ENCODE data around the gene PPM1F.

PPM1F gene

DNA sequence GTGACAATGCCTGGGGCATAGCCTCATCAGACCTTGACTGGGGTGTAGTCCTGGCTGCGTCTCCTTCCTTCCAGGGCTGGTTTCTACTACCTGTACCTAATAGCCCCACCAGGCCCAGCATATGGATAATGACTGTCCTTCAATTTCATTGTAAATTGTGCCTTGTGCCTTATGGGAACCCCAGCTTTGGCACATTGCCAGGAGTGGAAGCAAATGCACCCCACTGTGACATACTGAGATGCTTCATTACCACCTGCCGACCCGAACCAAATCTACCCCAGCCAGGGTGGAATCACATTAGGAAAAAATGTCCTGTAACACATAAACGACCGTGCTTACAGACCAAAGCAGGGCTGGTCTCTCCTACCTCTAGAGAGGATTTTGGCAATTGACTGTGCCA is 22.6 kb upstream of the PPM1F start:
- no peak for DNase-seq (ENCODE audit: low spot score)

DNA sequence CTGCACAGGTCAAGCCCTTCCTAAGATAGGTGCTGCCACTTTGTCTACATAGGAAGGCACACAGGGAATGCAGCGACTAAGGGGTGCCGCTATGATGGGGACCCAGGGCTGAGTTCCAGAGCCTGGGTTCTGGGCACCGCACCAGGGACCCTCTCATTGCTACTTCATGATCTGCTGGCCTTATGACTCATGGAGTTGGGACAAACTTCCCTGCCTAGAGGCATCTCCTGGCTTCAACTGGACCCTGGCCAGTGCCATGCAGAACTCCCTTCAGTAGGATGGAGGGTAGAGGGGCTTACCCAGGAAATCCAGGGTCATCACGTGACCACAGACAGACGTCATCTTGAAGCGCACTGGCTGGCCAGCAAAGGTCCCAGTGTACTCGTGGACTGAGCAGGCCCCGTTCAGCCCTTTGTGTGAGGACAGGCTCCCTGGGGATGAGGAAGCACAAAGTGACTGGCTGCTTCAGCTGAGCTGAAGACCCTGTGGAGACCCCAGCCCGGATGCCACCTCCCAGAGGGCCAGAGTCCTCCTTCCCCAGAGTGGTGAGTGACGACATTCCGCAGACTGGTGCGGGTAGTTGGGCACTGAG is 21.5 kb upstream of the PPM1F start:
- no peak for DNase-seq (ENCODE audit: low spot score)

- DNase-seq (ENCODE audit: low spot score): no peak
Measured at GRCh38 chr22:21972806-21973205, 20.2 kb upstream of the PPM1F start.

DNA sequence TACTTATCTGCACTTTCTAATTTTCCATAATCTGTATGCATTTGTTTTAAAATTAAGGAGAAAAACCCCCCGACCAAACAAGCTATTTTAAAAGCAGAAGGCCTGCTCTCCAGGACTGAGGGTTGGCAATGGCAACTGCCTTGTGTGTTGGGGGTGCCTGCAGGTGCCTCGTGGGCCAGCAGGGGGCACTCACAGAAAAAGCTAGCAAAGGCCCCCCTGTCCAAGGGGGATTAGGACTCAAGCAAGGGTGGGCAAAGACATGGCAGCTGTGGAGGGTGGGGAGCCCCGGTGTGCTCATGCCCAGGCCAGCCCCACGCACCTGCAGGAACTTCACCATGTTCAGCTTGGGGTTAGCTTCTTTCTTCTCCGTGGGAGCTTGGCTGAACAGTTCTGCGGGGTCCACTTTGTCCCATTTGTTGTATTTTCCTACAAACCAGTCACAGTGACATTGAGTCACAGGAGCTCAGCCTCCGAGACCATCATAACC is 19.7 kb upstream of the PPM1F start:
- DNase-seq (ENCODE audit: low spot score): peak; percentile 25

DNA sequence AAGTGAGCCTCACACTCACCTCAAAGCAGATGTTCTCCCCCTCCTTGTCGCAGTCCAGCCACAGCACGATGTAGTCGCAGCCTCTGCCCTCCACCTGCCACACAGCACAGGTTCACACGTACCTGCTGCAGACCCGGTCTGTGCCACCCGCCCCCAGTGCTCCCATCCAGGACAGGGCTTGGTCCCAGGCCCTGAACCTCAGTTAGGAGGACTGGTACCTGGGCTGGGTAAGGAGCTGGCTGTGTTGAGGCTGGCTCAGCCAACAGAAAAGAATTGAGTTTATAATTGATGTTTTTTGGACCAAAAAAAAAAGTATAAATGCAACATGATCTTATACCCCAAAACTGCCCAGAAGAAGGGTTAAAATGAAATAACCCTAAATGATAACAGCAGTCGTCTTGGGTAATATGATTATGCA is 19.2 kb upstream of the PPM1F start:
- DNase-seq (ENCODE audit: low spot score): no peak

- DNase-seq (ENCODE audit: low spot score): no peak
Measured at GRCh38 chr22:21970800-21971617, 18.4 kb upstream of the PPM1F start.

GRCh38 chr22:21970037-21970799 is 17.6 kb upstream of the PPM1F start:
- DNase-seq (ENCODE audit: low spot score): no peak

- no peak for DNase-seq (ENCODE audit: low spot score)
Measured at GRCh38 chr22:21968452-21969129, 15.9 kb upstream of the PPM1F start.

DNA sequence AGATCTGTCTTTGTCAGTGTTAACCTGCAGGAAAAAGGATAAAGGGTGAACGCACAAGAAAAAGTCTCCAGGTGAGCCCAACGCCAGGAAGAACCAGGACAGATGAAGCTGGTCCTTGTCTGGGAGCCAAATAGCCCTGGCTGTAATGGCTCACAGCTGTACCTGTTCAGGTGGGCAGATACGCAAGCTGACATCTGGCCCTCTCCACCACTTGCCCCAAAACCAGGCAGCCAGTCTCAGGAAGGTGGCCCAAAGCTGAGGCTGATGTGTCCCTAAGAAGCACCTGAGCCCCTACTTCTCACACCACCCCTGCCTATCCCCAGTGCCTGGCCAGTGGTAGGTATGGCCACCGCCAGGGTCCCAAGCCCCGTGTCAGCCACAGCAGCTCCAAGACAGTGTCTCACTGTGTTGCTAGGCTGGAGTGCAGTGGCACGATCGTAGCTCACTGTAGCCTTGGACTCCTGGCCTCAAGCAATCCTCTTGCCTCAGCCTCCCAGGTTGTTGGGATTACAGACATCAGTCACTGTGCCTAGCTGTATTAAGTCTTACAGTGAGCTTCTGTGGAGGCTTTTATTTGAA is 15.1 kb upstream of the PPM1F start:
- no peak for DNase-seq (ENCODE audit: low spot score)

GRCh38 chr22:21966643-21967516 is 14.2 kb upstream of the PPM1F start:
- no peak for DNase-seq (ENCODE audit: low spot score)

GRCh38 chr22:21965762-21966288 is 13.2 kb upstream of the PPM1F start:
- no peak for DNase-seq (ENCODE audit: low spot score)

DNA sequence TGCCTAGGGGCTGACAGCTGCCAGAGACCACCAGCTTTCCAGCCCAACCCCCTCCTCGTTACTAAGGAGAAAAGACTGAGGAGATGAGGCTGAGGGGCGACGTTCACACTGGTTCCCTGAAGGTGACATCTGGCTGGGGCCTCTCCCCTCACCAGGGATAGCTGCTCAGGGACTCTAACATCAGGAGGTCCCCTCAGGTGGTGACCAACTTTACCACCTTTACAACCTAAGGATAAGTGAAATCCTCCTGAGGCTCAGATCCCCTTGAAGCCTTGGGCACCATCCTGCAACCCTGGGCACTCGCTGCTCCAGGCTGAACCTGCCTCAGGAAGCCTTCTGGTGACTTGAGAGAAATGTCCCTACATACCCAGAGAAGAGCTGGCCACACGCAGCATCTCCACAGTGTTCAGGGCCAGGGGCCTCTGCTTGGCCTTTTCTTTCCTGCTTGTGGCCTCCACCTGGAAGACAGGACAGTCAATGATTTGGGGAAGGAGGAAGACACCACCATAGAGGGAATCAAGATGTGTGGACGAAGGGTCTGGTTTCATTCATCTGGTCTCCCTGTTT is 12.4 kb upstream of the PPM1F start:
- DNase-seq (ENCODE audit: low spot score): no peak

- DNase-seq (ENCODE audit: low spot score): no peak
Measured at GRCh38 chr22:21964234-21964633, 11.6 kb upstream of the PPM1F start.

- no peak for DNase-seq (ENCODE audit: low spot score)
Measured at GRCh38 chr22:21963790-21964211, 11.2 kb upstream of the PPM1F start.

GRCh38 chr22:21963286-21963685 is 10.6 kb upstream of the PPM1F start:
- DNase-seq (ENCODE audit: low spot score): no peak

DNA sequence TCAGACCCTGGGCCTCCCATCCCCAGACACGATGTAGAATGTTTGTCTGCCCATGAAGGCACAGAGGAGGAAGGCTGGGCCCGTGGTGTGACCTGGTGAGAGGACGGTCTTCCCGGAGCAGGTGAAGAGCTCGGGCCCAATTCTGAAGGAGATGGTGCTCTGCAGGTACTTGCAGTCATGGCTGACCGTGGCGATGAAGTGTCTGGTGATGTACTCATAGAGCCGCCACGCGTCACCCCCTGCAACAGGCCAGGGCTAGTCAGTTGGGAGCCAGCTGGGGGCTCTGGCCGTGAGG is 10.0 kb upstream of the PPM1F start:
- DNase-seq (ENCODE audit: low spot score): no peak

DNA sequence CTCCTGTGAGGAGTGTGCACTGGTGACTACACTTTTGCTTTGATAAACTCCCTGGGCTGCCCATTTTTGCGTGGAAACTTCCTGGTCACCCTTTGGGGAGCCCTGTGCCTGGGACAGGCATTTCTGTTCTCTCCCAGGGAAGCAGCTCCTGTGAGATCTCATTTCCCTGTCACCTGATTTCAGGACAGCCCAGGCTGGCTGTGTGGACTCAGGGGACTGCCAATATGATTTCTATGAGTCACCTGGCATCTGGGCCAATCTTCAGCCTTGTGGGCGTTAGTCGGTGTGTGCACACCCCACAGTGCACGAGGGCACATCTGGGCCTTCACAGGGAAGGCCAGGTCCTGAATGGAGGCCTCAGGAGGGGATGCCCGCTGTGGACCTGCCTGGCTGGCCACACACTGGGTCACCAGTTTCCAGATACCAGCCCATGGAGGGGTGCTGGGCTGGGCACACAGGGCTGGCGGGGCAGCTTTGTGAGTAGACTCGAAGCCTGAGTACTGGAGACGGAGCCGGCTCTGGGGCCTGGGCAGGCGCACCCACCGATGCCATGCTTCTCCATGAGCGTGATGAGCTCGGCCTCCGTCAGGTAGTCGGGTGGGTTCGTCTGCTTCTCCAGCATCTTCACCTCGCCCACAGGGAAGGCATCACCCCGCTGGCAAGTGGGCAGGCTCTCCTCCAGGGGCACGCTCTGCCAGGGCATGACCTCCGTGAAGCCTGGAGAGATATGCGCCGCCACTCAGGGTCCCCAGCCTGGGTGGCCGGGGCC is 9.4 kb upstream of the PPM1F start:
- peak; percentile 77 for DNase-seq (ENCODE audit: low spot score)

GRCh38 chr22:21961127-21961867 is 8.6 kb upstream of the PPM1F start:
- DNase-seq (ENCODE audit: low spot score): no peak
